HepG2 (cell line): Measurements from ENCODE around the gene FIGLA. TPM values are rescaled to one million over a fixed set of nuclear protein-coding genes. Genes with fewer than 3 reads are reported as not detected.
A peak's percentile ranks its signal among the peaks of the same experiment; 100 is the strongest.

Source experiments
- ELF1 ChIP-seq: sonication (generic); formaldehyde crosslinking; IDR thresholded peaks from 2 replicates; pipeline ENCODE4 v1.4.0; 2020; ENCODE audit warnings: missing genetic modification reagents
- KAT7 ChIP-seq: IDR thresholded peaks from 2 replicates; pipeline ENCODE4 v1.6.1; 2018; ENCODE audit warnings: borderline replicate concordance, missing compliant biosample characterization
- KMT2B ChIP-seq: IDR thresholded peaks from 2 replicates; pipeline ENCODE4 v1.6.1; 2016; ENCODE audit warnings: missing genetic modification reagents, missing compliant biosample characterization
- MZF1 ChIP-seq: sonication (generic); formaldehyde crosslinking; IDR thresholded peaks from 2 replicates; pipeline ENCODE4 v1.8.1; 2023; ENCODE audit warnings: mild to moderate bottlenecking, missing genetic modification reagents, borderline replicate concordance
- POLR2G ChIP-seq: fragments of 200-400 bp; formaldehyde crosslinking; IDR thresholded peaks from 2 replicates; pipeline ENCODE4 v1.6.1; 2018; ENCODE audit warnings: mild to moderate bottlenecking, low read depth, low read length, moderate library complexity
- PRDM15 ChIP-seq: sonication (generic); formaldehyde crosslinking; IDR thresholded peaks from 2 replicates; pipeline ENCODE4 v1.4.0; 2020; ENCODE audit warnings: missing genetic modification reagents
- RFX5 ChIP-seq: IDR thresholded peaks from 2 replicates; pipeline ENCODE4 v1.6.1; 2011; ENCODE audit warnings: low read depth, low read length, improper control_type of control experiment
- THAP11 ChIP-seq: IDR thresholded peaks from 2 replicates; pipeline ENCODE4 v1.6.1; 2016; ENCODE audit warnings: missing biosample characterization, missing genetic modification reagents
- USF2 ChIP-seq, 2 experiments: sonication (generic) in 1 of 2; formaldehyde crosslinking in 1 of 2; IDR thresholded peaks; 2 replicates each; pipeline versions ENCODE4 v1.5.1 to v1.6.1; 2011 to 2020; ENCODE audit warnings: borderline replicate concordance in 1 of 2, low read depth in 1 of 2, low read length in 1 of 2, mild to moderate bottlenecking in 1 of 2, missing genetic modification reagents in 1 of 2, moderate library complexity in 1 of 2
- ZNF124 ChIP-seq: sonication (generic); formaldehyde crosslinking; IDR thresholded peaks from 2 replicates; pipeline ENCODE4 v1.4.0; 2020; ENCODE audit warnings: missing genetic modification reagents
- ZNF235 ChIP-seq: sonication (generic); formaldehyde crosslinking; IDR thresholded peaks from 2 replicates; pipeline ENCODE4 v1.8.1; 2023; ENCODE audit warnings: mild to moderate bottlenecking, missing genetic modification reagents, borderline replicate concordance
- ZNF256 ChIP-seq: sonication (generic); formaldehyde crosslinking; conservative IDR thresholded peaks from 2 replicates; pipeline ENCODE4 v1.4.0; 2020; ENCODE audit warnings: missing genetic modification reagents
- ZNF354B ChIP-seq: sonication (generic); formaldehyde crosslinking; IDR thresholded peaks from 2 replicates; pipeline ENCODE4 v1.8.0; 2022; ENCODE audit warnings: mild to moderate bottlenecking, missing genetic modification reagents
- ZNF773 ChIP-seq: sonication (generic); formaldehyde crosslinking; IDR thresholded peaks from 2 replicates; pipeline ENCODE4 v1.4.0; 2020; ENCODE audit warnings: missing genetic modification reagents, borderline replicate concordance
- polyA plus RNA-seq, 8 experiments: library from polyadenylated mRNA; depleted of rRNA in 3 of 8; stranded (reverse) in 7 of 8; unstranded in 1 of 8; fragments of >200 nt; fragmentation: Illumina TruSeq in 4 of 8; extraction: Trizol in 4 of 8; gene quantifications; 2 replicates each; pipeline versions ENCODE4 v1.2.1 to v1.2.3, GENCODE V29; 2011 to 2016; ENCODE audit warnings: low read depth in 4 of 8, missing spikeins in 1 of 8, mixed read lengths in 1 of 8; ENCODE audit not compliant: insufficient read depth in 1 of 8
- total RNA-seq, 5 experiments: library from RNA; depleted of rRNA; stranded (reverse); fragments of >200 nt; fragmentation: Illumina TruSeq; extraction: Trizol; gene quantifications; 2 replicates each; pipeline ENCODE4 v1.2.3, GENCODE V29; 2016; ENCODE audit warnings: low read depth in 1 of 5
- TF ChIP-seq, protein P1 (sequence below): sonication (generic); formaldehyde crosslinking; IDR thresholded peaks from 2 replicates; pipeline ENCODE4 v1.5.0; 2020; ENCODE audit warnings: mild to moderate bottlenecking, missing genetic modification reagents, borderline replicate concordance

Gene FIGLA
- total and polyA plus RNA-seq, 2 of the 13 experiments (the other 11 are each of a cell fraction or from before 2014, with no cell fraction given), result not detected

GRCh38 chr2:70807102-70807827, 16.8 kb upstream of the FIGLA start (continued):
- TF ChIP-seq PRDM15 (CRISPR knock-in tag), result peak; percentile 67; the same call in 1 of the 2 replicates
- no peak for TF ChIP-seq RFX5
- TF ChIP-seq ZNF773, result no peak
- TF ChIP-seq, protein P1, sequence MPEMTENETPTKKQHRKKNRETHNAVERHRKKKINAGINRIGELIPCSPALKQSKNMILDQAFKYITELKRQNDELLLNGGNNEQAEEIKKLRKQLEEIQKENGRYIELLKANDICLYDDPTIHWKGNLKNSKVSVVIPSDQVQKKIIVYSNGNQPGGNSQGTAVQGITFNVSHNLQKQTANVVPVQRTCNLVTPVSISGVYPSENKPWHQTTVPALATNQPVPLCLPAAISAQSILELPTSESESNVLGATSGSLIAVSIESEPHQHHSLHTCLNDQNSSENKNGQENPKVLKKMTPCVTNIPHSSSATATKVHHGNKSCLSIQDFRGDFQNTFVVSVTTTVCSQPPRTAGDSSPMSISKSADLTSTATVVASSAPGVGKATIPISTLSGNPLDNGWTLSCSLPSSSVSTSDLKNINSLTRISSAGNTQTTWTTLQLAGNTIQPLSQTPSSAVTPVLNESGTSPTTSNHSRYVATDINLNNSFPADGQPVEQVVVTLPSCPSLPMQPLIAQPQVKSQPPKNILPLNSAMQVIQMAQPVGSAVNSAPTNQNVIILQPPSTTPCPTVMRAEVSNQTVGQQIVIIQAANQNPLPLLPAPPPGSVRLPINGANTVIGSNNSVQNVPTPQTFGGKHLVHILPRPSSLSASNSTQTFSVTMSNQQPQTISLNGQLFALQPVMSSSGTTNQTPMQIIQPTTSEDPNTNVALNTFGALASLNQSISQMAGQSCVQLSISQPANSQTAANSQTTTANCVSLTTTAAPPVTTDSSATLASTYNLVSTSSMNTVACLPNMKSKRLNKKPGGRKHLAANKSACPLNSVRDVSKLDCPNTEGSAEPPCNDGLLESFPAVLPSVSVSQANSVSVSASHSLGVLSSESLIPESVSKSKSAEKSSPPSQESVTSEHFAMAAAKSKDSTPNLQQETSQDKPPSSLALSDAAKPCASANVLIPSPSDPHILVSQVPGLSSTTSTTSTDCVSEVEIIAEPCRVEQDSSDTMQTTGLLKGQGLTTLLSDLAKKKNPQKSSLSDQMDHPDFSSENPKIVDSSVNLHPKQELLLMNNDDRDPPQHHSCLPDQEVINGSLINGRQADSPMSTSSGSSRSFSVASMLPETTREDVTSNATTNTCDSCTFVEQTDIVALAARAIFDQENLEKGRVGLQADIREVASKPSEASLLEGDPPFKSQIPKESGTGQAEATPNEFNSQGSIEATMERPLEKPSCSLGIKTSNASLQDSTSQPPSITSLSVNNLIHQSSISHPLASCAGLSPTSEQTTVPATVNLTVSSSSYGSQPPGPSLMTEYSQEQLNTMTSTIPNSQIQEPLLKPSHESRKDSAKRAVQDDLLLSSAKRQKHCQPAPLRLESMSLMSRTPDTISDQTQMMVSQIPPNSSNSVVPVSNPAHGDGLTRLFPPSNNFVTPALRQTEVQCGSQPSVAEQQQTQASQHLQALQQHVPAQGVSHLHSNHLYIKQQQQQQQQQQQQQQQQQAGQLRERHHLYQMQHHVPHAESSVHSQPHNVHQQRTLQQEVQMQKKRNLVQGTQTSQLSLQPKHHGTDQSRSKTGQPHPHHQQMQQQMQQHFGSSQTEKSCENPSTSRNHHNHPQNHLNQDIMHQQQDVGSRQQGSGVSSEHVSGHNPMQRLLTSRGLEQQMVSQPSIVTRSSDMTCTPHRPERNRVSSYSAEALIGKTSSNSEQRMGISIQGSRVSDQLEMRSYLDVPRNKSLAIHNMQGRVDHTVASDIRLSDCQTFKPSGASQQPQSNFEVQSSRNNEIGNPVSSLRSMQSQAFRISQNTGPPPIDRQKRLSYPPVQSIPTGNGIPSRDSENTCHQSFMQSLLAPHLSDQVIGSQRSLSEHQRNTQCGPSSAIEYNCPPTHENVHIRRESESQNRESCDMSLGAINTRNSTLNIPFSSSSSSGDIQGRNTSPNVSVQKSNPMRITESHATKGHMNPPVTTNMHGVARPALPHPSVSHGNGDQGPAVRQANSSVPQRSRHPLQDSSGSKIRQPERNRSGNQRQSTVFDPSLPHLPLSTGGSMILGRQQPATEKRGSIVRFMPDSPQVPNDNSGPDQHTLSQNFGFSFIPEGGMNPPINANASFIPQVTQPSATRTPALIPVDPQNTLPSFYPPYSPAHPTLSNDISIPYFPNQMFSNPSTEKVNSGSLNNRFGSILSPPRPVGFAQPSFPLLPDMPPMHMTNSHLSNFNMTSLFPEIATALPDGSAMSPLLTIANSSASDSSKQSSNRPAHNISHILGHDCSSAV (CRISPR knock-in tag), result no peak
- no peak for TF ChIP-seq KMT2B (CRISPR knock-in tag)
- peak; percentile 82 for TF ChIP-seq ELF1 (CRISPR knock-in tag)
- no peak for TF ChIP-seq USF2 (IDR thresholded peaks at IDR 0.05; ENCODE audit: low read depth, low read length)
- no peak for TF ChIP-seq USF2 (CRISPR knock-in tag; IDR thresholded peaks at IDR 0.05; ENCODE audit: borderline replicate concordance)
- no peak for TF ChIP-seq ZNF354B
- peak; percentile 79 for TF ChIP-seq THAP11
- TF ChIP-seq ZNF256 (CRISPR knock-in tag), result 0 out of 2 replicates have a peak, but pooled peaks have one; percentile 41
- TF ChIP-seq KAT7 (CRISPR knock-in tag), result no peak
- no peak for TF ChIP-seq MZF1 (CRISPR knock-in tag)
- TF ChIP-seq ZNF235, result no peak
- TF ChIP-seq ZNF124 (CRISPR knock-in tag), result peak; percentile 53; the same call in 1 of the 2 replicates
- peak; percentile 67 for TF ChIP-seq POLR2G
